HG03060 (cell line): ENCODE data around the gene BACH2.
"Not testable (repeated sequence)": the region's sequence is repeated elsewhere in the genome, so short reads cannot be mapped to it uniquely, and the experiment has no call there.

ENCODE experiments used
- ATAC-seq: cut with Tn5 transposase; IDR thresholded peaks from one replicate; pipeline ENCODE4 v1.9.1; 2021; ENCODE audit warnings: low read depth, moderate number of reproducible peaks; ENCODE audit not compliant: unreplicated experiment

BACH2 gene

DNA sequence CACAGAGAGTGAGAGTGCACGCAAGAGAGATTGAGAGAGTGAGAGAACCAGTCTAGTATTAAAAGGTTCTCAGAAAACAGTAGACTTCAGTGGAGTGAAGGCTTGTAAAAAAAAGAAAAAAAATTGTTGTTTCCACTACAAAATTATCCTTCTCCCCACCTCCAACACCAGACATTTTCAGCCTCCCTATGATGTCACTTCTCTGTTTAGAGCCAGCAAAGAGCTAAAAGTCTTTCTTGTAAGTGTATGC, 77.8 kb downstream of the BACH2 start:
- no peak for ATAC-seq

DNA sequence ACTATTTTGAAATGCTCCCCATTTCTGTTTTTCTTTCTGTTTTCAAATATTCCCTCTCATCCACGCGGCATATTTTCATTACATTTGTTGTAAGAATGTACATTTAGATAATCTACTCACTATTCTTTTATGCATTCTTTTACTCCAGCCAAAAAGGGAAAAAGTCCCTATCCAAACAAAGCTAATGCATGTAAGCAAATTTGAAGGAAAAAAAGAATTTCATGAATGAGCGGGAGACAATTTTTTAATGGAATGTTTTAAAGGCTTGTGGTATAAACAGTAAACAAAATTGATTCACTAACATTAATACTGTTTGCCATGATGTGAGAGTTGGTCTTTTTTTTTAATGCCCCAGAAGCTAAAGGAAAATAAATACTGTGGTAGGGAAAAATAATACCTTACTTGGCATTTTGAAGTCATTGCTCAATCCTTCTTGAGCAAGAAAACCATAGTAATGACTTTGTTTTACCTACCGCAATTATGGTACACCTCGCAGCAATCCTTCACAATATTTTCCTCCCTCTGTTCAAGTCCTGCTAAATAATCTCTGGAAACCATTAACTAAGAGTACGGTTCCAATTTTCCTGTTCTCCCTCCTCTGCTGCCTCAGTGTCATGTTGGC, 79.0 kb downstream of the BACH2 start:
- no peak for ATAC-seq

GRCh38 chr6:90216072-90216977, 80.3 kb downstream of the BACH2 start:
- ATAC-seq = no peak

GRCh38 chr6:90214966-90215365, 81.7 kb downstream of the BACH2 start:
- no peak for ATAC-seq

DNA sequence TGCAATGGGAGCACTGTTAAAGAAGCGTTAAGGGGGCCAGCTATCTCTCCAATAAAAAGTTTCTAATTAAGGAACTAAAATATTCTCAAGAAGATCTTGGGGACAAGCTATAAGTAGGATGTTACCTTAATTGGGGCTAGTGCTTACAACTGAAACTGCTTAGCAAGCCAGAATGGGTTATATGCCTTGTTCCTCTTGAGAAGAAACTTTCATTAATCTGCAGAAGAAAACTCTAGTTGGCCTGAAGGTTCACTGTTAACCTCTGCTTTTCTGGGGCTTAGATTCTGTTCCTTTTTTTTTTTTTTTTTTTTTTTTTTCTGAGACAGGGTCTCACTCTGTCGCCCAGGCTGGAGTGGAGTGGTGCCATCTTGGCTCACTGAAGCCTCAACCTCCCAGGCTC, 82.2 kb downstream of the BACH2 start:
- no peak for ATAC-seq

DNA sequence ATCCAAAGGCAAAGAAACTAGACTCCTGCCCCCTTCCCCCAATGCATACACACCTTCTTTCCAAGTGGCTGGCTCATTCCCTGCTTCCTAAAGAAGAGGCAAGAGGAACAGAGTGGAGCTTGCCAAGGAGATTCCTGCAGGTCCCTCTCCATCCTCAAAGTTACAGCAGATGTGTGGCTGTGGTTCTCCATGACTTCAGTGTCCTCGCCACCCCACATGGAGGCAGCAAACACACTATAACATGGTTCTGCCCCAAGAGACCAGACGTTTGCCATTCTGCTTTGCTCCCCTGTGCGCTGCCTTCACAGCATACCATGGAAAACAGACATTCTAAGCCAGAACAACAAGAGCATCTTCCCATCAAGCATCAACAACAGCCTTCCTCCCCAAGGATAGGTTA, 84.4 kb downstream of the BACH2 start:
- ATAC-seq = no peak

GRCh38 chr6:90209527-90209926, 87.1 kb downstream of the BACH2 start:
- no peak for ATAC-seq

DNA sequence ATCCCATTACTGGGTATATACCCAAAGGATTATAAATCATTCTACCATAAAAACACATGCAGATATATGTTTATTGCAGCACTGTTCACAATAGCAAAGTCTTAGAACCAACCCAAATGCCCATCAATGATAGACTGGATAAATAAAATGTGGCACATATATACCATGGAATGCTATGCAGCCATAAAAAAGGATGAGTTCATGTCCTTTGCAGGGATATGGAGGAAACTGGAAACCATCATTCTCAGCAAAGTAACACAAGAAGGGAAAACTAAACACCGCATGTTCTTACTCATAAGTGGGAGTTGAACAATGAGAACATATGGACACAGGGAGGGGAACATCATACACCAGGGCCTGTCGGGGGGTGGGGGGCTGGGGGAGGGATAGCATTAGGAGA, 88.0 kb downstream of the BACH2 start:
- ATAC-seq = not testable (repeated sequence)

DNA sequence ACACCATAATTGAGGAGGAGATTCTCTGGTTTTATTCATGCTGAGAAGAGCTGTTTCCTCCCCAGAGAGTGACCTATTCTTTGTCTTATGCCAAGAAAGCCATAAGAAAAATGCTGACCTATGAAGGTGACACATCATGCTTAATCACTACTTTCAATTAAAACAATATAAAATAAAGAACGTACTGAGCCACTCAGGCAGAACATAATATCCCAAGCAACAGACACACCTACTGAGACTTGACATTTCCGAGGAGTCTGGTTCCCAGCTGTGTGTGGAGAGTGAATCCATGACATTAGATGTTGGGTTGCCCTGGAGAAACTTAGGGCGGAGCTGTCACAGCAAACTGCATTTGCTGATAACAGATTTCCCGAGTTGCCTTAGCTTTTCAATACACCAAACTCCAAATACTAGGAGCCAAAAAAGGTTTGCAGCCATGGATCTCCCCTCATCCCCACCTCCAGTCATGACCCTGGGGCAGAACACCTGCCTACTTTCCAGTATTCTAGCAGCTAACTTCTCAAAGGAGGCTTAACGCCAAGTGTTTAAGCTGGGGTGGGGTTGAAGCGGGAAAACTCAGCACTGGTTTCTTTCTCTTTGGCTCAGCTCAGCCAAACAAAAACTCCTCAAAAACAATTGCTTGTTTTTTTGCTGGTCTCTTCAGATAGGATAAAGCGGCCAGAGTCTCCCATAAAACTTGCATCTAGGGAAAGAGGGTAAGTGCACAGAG, 92.2 kb downstream of the BACH2 start:
- no peak for ATAC-seq

DNA sequence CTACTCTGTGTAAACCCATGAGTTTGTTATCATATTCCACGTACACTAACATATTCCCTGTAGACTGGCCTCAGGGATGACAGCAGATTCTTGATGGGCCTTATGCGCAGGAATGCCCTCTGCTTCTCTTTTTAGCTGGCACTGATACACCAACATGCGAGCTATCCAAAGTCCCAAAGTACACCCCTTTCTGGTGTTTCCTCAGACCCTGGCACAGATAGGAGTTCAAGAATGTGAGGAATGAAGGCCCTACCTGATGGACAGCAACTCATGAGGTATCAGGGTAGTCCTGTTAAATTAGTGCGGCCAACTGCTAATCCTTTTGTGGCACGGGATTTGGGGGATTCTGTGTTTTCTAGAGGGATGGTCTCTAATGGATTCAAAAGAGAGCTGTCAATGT, 93.0 kb downstream of the BACH2 start:
- no peak for ATAC-seq

- no peak for ATAC-seq
These were observed 94.5 kb downstream of the BACH2 start for GRCh38 chr6:90202156-90202555.

DNA sequence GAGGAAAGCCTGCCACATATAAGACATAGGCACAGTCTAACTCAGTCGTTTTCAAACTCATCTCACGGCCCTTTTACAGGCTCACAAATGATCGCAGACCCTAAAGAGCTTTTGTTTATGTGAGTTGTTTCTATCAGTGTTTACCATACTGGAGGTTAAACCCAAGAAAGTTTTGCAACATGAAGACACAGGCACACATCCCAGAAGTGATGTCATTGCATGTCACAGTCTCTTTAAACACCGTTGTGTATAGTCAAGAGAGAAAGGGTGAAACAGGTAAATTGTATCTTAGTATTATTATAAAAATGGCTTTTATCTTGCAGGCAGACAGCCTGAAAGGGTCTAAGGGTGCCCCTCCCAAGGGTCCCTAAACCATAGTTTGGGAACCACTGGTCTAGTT, 96.7 kb downstream of the BACH2 start:
- ATAC-seq = no peak

- ATAC-seq = no peak
These were observed 97.8 kb downstream of the BACH2 start for GRCh38 chr6:90198758-90199425.

GRCh38 chr6:90197854-90198496, 98.7 kb downstream of the BACH2 start:
- ATAC-seq = no peak

DNA sequence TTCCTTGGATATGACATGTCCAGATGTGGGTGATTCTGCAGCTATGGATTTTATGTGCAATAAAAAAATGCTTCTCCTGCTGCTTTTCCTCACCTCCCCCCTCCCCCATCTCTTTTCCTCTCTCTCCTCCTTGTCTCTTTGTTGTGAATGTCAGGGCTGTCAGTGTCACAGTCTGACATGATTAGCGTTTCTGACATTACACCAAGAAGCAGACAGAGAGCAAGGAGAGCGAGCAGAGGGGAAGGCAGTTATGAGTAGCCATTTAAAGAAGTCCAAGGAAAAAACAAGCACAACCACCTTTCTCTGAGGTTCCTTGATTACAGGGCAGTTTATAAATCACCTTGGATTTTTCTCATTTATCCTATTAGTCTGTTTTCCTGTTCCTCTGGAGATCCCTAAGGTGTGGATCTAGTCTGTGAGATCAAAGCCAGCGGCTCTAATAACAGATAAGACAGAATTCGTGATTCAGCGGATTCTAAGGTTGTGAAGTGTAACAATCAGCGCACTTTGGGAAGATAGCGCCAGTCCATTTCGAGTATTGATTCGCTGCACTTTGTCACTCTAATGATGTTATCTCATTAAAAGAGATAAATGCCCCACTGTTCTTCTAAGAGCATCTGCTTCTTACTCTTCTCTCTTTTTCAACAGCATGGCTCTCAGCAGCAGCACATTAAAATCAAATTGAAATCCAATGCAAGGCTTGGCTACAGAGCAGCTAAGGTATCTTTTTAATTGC, 101.4 kb downstream of the BACH2 start:
- no peak for ATAC-seq

DNA sequence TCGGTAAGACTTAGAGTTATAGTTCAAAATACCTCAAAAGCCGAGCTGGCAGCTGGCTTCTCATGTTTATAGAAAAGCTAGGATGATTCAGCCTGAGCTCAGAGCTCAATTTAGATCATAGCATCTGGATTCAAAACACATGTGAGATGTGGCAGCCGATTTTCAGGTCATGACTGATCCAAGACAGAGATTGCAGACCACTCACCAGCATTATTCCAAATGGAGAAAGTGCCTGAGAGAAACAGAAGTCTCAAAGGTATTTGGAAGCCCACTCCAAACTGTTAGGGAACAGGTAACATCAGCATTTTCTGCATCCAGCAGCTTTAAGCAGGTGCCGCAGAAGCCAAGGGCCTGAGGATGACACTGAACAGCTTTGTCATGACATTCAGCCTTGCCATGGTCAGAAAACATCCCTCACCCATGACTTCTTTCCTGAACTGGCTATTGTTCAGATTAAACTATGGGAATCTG, 102.2 kb downstream of the BACH2 start:
- no peak for ATAC-seq

- ATAC-seq = no peak
These were observed 103.3 kb downstream of the BACH2 start for GRCh38 chr6:90193359-90193758.

DNA sequence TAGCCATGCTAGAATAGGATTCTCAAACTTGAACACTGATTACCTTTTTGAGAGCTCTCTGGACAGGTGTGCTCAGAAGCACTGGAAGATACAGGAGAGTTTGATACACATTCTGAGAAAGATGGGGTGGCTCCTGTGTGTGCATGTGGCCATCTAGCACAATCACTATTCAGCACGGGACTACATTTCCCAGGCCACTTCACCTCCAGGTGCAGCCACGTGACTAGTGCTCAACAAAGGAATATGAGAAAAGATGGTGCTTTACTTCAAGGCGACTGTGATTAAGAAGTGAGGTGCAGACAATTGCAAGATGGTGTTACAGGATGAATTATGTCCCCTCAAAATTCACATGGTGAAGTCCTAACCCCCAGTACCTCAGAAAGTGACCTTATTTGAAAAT, 103.8 kb downstream of the BACH2 start:
- ATAC-seq = no peak

- no peak for ATAC-seq
These were observed 105.8 kb downstream of the BACH2 start for GRCh38 chr6:90190752-90191395.
